Hematopoietic multipotent progenitor cell treated with erythropoietin and hydrocortisone succinate and interleukin-3 and kit ligand, for 6 days (in vitro differentiated cells): ENCODE results near the gene CIRBP.

Experiments
- DNase-seq: peaks from one replicate; pipeline ENCODE4 v3.0.0-alpha.2; 2015

CIRBP gene

GRCh38 chr19:1282588-1283206, 13.6 kb downstream of the CIRBP start:
- DNase-seq = no peak

GRCh38 chr19:1283207-1283916, 14.2 kb downstream of the CIRBP start:
- DNase-seq = no peak

- no peak for DNase-seq
These were observed 14.8 kb downstream of the CIRBP start for GRCh38 chr19:1283917-1284292.

GRCh38 chr19:1284293-1284978, 15.3 kb downstream of the CIRBP start:
- no peak for DNase-seq

- DNase-seq = no peak
These were observed 16.0 kb downstream of the CIRBP start for GRCh38 chr19:1284979-1285736.

GRCh38 chr19:1285737-1286360, 16.7 kb downstream of the CIRBP start, which contains the start of gene EFNA2:
Gene EFNA2 (plus strand): TSS chr19:1285873. CDS start chr19:1286169, 296 bp downstream.
- no peak for DNase-seq

- DNase-seq = no peak
These were observed 17.6 kb downstream of the CIRBP start for GRCh38 chr19:1286487-1287353.

GRCh38 chr19:1287354-1288225, 18.5 kb downstream of the CIRBP start:
- DNase-seq = no peak

GRCh38 chr19:1288226-1288612, 19.1 kb downstream of the CIRBP start:
- DNase-seq = no peak

- no peak for DNase-seq
These were observed 19.9 kb downstream of the CIRBP start for GRCh38 chr19:1288833-1289685.

- no peak for DNase-seq
These were observed 20.5 kb downstream of the CIRBP start for GRCh38 chr19:1289686-1290025.

GRCh38 chr19:1290196-1290702, 21.1 kb downstream of the CIRBP start:
- DNase-seq = no peak

- DNase-seq = no peak
These were observed 21.8 kb downstream of the CIRBP start for GRCh38 chr19:1290703-1291651.

- no peak for DNase-seq
These were observed 22.8 kb downstream of the CIRBP start for GRCh38 chr19:1291761-1292418.

- DNase-seq = no peak
These were observed 23.5 kb downstream of the CIRBP start for GRCh38 chr19:1292419-1293151.

GRCh38 chr19:1293782-1294604, 24.9 kb downstream of the CIRBP start:
- DNase-seq = no peak
